K562 (cell line): Measurements from ENCODE around the gene RBBP8. TPM values are rescaled to one million over a fixed set of nuclear protein-coding genes. Genes with fewer than 3 reads are reported as not detected.

Experiments used
- EHMT2 ChIP-seq: fragments of 450-650 bp; IDR thresholded peaks from 2 replicates; pipeline ENCODE4 v1.6.1; 2018; ENCODE audit warnings: antibody characterized with exemption
- ELF1 ChIP-seq: fragments of 200-800 bp; sonication (Bioruptor generic); IDR thresholded peaks from 2 replicates; pipeline ENCODE4 v1.6.1; 2016; ENCODE audit warnings: missing genetic modification characterization, missing compliant biosample characterization
- L3MBTL2 ChIP-seq: fragments of 450-650 bp; IDR thresholded peaks from 2 replicates; pipeline ENCODE4 v1.6.1; 2016; ENCODE audit warnings: mild to moderate bottlenecking, moderate library complexity
- TAF9B ChIP-seq: fragments of 450-650 bp; IDR thresholded peaks from 2 replicates; pipeline ENCODE4 v1.6.1; 2018; ENCODE audit warnings: mild to moderate bottlenecking; ENCODE audit not compliant: partially characterized antibody
- polyA plus RNA-seq, 8 experiments: library from polyadenylated mRNA; depleted of rRNA in 4 of 8; stranded (reverse) in 5 of 8; unstranded in 3 of 8; fragments of >200 nt; fragmentation: Nextera tagmentation in 2 of 8; fragmentation: Illumina TruSeq in 1 of 8; extraction: Ambion mirVana in 2 of 8; extraction: Trizol in 1 of 8; gene quantifications; 2 replicates each; pipeline versions ENCODE4 v1.2.1 to v1.2.3, GENCODE V29; 2011 to 2014; ENCODE audit warnings: inconsistent platforms in 1 of 8, missing spikeins in 1 of 8
- total RNA-seq, 7 experiments: library from RNA; depleted of rRNA in 6 of 7; stranded (reverse); fragments of >200 nt in 6 of 7; fragmentation: Illumina TruSeq in 2 of 7; extraction: Trizol in 2 of 7; gene quantifications; 2 replicates each; pipeline versions ENCODE4 v1.2.1 to v1.2.3, GENCODE V29; 2011 to 2021; ENCODE audit warnings: low replicate concordance in 1 of 7
- TF ChIP-seq, protein P1 (sequence below): fragments of 450-650 bp; IDR thresholded peaks from 2 replicates; pipeline ENCODE4 v1.6.1; 2016; ENCODE audit warnings: mild to moderate bottlenecking, moderate library complexity

RBBP8 gene
- total and polyA plus RNA-seq, 9 of the 15 experiments (the other 6 are each of a cell fraction or from before 2014, with no cell fraction given), result 28.4 to 63.1 (median 48.9) TPM

DNA sequence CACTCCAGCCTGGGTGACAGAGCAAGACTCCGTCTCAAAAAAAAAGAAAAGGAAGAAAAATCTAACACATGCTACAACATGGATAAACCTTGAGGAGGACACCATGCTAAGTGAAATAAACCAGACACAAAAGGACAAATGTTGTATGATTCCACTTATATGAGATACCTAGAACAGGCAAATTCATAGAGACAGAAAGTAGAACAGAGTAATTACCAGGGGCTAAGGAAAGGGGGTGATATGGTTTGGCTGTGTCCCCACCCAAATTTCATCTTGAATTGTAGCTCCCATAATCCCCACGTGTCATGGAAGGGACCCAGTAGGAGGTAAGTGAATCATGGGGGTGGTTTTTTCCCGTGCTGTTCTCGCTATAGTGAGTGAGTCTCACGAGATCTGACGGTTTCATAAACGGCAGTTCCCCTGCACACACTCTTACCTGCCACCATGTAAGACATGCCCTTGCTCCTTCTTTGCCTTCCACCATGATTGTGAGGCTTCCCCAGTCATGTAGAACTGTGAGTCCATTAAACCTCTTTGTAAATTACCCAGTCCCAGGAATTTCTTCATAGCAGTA lies 110.8 kb downstream of the RBBP8 start (continued):
- TF ChIP-seq TAF9B (no peak), EHMT2 (peak; percentile 40; the same call in 1 of the 2 replicates), L3MBTL2 (peak; percentile 51; the same call in 1 of the 2 replicates), ELF1 (no peak)
- TF ChIP-seq, protein P1, sequence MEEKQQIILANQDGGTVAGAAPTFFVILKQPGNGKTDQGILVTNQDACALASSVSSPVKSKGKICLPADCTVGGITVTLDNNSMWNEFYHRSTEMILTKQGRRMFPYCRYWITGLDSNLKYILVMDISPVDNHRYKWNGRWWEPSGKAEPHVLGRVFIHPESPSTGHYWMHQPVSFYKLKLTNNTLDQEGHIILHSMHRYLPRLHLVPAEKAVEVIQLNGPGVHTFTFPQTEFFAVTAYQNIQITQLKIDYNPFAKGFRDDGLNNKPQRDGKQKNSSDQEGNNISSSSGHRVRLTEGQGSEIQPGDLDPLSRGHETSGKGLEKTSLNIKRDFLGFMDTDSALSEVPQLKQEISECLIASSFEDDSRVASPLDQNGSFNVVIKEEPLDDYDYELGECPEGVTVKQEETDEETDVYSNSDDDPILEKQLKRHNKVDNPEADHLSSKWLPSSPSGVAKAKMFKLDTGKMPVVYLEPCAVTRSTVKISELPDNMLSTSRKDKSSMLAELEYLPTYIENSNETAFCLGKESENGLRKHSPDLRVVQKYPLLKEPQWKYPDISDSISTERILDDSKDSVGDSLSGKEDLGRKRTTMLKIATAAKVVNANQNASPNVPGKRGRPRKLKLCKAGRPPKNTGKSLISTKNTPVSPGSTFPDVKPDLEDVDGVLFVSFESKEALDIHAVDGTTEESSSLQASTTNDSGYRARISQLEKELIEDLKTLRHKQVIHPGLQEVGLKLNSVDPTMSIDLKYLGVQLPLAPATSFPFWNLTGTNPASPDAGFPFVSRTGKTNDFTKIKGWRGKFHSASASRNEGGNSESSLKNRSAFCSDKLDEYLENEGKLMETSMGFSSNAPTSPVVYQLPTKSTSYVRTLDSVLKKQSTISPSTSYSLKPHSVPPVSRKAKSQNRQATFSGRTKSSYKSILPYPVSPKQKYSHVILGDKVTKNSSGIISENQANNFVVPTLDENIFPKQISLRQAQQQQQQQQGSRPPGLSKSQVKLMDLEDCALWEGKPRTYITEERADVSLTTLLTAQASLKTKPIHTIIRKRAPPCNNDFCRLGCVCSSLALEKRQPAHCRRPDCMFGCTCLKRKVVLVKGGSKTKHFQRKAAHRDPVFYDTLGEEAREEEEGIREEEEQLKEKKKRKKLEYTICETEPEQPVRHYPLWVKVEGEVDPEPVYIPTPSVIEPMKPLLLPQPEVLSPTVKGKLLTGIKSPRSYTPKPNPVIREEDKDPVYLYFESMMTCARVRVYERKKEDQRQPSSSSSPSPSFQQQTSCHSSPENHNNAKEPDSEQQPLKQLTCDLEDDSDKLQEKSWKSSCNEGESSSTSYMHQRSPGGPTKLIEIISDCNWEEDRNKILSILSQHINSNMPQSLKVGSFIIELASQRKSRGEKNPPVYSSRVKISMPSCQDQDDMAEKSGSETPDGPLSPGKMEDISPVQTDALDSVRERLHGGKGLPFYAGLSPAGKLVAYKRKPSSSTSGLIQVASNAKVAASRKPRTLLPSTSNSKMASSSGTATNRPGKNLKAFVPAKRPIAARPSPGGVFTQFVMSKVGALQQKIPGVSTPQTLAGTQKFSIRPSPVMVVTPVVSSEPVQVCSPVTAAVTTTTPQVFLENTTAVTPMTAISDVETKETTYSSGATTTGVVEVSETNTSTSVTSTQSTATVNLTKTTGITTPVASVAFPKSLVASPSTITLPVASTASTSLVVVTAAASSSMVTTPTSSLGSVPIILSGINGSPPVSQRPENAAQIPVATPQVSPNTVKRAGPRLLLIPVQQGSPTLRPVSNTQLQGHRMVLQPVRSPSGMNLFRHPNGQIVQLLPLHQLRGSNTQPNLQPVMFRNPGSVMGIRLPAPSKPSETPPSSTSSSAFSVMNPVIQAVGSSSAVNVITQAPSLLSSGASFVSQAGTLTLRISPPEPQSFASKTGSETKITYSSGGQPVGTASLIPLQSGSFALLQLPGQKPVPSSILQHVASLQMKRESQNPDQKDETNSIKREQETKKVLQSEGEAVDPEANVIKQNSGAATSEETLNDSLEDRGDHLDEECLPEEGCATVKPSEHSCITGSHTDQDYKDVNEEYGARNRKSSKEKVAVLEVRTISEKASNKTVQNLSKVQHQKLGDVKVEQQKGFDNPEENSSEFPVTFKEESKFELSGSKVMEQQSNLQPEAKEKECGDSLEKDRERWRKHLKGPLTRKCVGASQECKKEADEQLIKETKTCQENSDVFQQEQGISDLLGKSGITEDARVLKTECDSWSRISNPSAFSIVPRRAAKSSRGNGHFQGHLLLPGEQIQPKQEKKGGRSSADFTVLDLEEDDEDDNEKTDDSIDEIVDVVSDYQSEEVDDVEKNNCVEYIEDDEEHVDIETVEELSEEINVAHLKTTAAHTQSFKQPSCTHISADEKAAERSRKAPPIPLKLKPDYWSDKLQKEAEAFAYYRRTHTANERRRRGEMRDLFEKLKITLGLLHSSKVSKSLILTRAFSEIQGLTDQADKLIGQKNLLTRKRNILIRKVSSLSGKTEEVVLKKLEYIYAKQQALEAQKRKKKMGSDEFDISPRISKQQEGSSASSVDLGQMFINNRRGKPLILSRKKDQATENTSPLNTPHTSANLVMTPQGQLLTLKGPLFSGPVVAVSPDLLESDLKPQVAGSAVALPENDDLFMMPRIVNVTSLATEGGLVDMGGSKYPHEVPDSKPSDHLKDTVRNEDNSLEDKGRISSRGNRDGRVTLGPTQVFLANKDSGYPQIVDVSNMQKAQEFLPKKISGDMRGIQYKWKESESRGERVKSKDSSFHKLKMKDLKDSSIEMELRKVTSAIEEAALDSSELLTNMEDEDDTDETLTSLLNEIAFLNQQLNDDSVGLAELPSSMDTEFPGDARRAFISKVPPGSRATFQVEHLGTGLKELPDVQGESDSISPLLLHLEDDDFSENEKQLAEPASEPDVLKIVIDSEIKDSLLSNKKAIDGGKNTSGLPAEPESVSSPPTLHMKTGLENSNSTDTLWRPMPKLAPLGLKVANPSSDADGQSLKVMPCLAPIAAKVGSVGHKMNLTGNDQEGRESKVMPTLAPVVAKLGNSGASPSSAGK, result 0 out of 2 replicates have a peak, but pooled peaks have one; percentile 26
- TF ChIP-seq, all 486 proteins: peak for 8
